ENCODE results near the gene JAML. TPM values are rescaled to one million over a fixed set of nuclear protein-coding genes. Genes with fewer than 3 reads are reported as not detected.

Gene JAML
- total RNA-seq, 1 donor from 2014 or later = not detected

DNA sequence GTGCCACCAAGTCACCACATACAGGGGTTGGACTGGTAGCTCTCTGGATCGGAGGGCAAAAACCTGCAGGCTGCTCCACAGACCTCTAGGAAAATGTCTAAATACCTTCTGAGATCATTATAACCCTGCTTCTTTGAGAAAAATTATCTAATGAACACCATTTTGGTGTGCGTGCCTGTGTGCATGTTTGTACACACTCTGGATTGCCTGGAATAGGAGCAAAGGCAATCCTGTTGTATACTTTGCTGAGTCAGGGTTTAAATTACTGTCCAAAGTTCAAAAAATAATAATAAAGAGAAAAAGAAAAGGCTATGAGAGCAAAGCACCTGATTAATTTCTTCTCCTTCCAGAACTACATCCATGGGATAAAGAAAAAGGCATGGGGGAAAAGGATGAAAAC lies 11.0 kb downstream of the JAML start:
- Mint-ChIP-seq H3K9me3 (ENCODE audit: unreplicated experiment) (no peaks in the 10 kb centered on the region), H3K36me3 (ENCODE audit: unreplicated experiment) (no peaks in the 10 kb centered on the region)

DNA sequence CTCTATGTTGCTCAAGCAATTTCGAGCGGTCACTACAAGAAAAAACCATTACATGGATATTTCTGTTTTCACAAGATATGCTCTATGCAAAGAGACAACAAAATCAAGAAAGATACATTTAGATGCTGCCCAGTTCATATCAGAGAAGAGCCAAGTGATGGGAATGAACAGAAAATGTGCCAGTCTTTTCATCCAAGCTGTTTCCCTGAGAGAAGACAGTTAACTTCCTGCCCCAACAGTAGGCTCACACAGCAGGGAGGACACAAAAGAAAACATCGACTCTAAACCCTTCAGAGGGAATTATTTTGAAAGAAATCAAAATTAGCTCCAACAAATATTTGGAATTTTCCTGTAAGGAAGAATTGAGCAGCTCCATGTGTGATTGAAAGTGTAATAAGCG lies 11.6 kb downstream of the JAML start:
- no peak overlapping the region for H3K4me3 Mint-ChIP-seq (ENCODE audit: unreplicated experiment)
- no peaks in the 10 kb centered on the region for H3K36me3 Mint-ChIP-seq (ENCODE audit: unreplicated experiment)

More for the DNA sequence above, 11.0 kb downstream of the JAML start:
- peaks cover 59% of the 10 kb centered on the region for H3K27me3 Mint-ChIP-seq (ENCODE audit: unreplicated experiment)
- H3K4me1 Mint-ChIP-seq (ENCODE audit: unreplicated experiment) = peaks cover 12% of the 10 kb centered on the region
- H3K4me3 Mint-ChIP-seq (ENCODE audit: unreplicated experiment) = no peak overlapping the region
- DNase-seq (ENCODE audit: extremely low spot score, unreplicated experiment) = no peak
- TF ChIP-seq, protein P1, sequence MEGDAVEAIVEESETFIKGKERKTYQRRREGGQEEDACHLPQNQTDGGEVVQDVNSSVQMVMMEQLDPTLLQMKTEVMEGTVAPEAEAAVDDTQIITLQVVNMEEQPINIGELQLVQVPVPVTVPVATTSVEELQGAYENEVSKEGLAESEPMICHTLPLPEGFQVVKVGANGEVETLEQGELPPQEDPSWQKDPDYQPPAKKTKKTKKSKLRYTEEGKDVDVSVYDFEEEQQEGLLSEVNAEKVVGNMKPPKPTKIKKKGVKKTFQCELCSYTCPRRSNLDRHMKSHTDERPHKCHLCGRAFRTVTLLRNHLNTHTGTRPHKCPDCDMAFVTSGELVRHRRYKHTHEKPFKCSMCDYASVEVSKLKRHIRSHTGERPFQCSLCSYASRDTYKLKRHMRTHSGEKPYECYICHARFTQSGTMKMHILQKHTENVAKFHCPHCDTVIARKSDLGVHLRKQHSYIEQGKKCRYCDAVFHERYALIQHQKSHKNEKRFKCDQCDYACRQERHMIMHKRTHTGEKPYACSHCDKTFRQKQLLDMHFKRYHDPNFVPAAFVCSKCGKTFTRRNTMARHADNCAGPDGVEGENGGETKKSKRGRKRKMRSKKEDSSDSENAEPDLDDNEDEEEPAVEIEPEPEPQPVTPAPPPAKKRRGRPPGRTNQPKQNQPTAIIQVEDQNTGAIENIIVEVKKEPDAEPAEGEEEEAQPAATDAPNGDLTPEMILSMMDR (IDR thresholded peaks at IDR 0.05) = no peak
- H3K27ac Mint-ChIP-seq (ENCODE audit: unreplicated experiment) = no peak overlapping the region

DNA sequence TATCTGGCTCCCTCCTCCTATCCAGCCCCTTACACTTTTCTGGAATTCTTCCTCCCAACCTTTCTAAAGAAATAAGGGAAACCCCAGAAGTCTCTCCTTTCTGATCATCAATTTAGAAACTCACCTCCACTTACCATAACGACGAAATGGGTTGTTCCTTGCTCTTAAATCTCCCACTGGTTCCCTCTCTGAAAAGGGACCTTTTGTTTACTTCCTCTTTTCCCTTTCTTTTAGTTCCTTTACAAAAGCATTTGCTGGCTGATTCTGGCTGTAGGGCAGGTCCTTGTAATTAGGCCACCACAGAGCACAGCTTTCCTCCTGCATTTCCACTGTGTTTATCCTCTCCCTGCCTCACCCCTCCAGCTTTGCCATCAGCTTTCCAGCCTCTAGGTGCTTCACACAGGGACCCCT lies 12.0 kb downstream of the JAML start:
- Mint-ChIP-seq H3K27me3 (ENCODE audit: unreplicated experiment) (peaks cover 64% of the 10 kb centered on the region), H3K27ac (ENCODE audit: unreplicated experiment) (no peak overlapping the region), H3K4me1 (ENCODE audit: unreplicated experiment) (peaks cover 12% of the 10 kb centered on the region), H3K36me3 (ENCODE audit: unreplicated experiment) (no peaks in the 10 kb centered on the region), H3K9me3 (ENCODE audit: unreplicated experiment) (no peaks in the 10 kb centered on the region), H3K4me3 (ENCODE audit: unreplicated experiment) (no peak overlapping the region)
- TF ChIP-seq, protein P1 (IDR thresholded peaks at IDR 0.05) = no peak
- no peak for DNase-seq (ENCODE audit: extremely low spot score, unreplicated experiment)

More for the DNA sequence above, 11.6 kb downstream of the JAML start:
- Mint-ChIP-seq H3K9me3 (ENCODE audit: unreplicated experiment) (no peaks in the 10 kb centered on the region), H3K27ac (ENCODE audit: unreplicated experiment) (no peak overlapping the region), H3K27me3 (ENCODE audit: unreplicated experiment) (peaks cover 60% of the 10 kb centered on the region), H3K4me1 (ENCODE audit: unreplicated experiment) (peaks cover 12% of the 10 kb centered on the region)
- no peak for DNase-seq (ENCODE audit: extremely low spot score, unreplicated experiment)
- TF ChIP-seq, protein P1 (IDR thresholded peaks at IDR 0.05) = no peak

DNA sequence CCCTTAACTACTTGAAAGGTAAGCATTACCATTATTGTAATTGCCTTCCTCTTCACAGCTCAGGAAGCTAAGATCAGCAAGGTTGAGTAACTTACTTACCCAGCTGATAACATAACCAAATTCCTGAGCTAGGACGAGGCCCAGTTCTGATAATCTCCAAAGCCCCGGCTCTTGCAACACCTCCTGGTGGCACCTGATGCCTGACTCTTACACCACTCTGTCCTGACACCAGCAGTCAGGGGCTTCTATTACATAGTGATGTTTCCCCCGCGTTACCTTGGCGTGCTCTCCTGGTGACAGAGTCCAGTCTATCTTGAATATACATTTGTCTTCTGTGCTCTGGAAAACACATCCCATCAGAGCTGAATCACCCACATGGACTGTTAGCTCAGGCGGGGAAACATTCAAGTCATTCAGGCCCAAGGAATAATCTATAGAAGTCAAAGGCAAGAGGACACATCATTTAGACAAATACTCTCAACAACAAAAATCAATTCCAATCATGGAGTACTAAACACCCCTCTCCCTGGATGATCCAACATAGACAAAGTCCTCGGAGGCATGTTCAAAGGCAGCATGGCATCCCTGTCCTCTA lies 12.6 kb downstream of the JAML start:
- Mint-ChIP-seq H3K4me3 (ENCODE audit: unreplicated experiment) (no peak overlapping the region), H3K27ac (ENCODE audit: unreplicated experiment) (no peak overlapping the region), H3K27me3 (ENCODE audit: unreplicated experiment) (peaks cover 66% of the 10 kb centered on the region), H3K9me3 (ENCODE audit: unreplicated experiment) (no peaks in the 10 kb centered on the region), H3K4me1 (ENCODE audit: unreplicated experiment) (peaks cover 12% of the 10 kb centered on the region), H3K36me3 (ENCODE audit: unreplicated experiment) (no peaks in the 10 kb centered on the region)
- DNase-seq (ENCODE audit: extremely low spot score, unreplicated experiment) = no peak
- TF ChIP-seq, protein P1 (IDR thresholded peaks at IDR 0.05) = no peak

DNA sequence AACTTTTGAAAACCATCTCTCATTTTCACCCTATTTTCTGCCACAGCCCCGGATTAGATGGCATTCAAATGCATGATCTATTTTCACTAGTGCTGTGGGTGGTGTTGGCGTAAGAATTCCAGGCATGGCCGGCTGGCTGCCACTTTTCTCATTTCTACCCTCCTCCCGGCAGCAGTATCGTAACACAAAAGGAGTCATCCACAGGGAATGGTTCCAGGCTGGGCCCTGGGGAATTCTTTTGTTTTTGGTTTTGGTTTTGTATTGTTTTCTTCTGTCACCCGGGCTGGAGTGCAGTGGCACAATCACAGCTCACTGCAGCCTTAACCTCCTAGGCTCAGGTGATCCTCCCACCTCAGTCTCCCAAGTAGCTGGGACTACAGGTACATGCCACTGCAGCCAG lies 13.8 kb downstream of the JAML start:
- H3K27ac Mint-ChIP-seq (ENCODE audit: unreplicated experiment) = no peak overlapping the region
- H3K9me3 Mint-ChIP-seq (ENCODE audit: unreplicated experiment) = no peaks in the 10 kb centered on the region
- H3K27me3 Mint-ChIP-seq (ENCODE audit: unreplicated experiment) = peaks cover 72% of the 10 kb centered on the region
- no peak for DNase-seq (ENCODE audit: extremely low spot score, unreplicated experiment)
- no peak overlapping the region for H3K4me3 Mint-ChIP-seq (ENCODE audit: unreplicated experiment)
- H3K4me1 Mint-ChIP-seq (ENCODE audit: unreplicated experiment) = peaks cover 12% of the 10 kb centered on the region
- TF ChIP-seq, protein P1 (IDR thresholded peaks at IDR 0.05) = no peak
- no peaks in the 10 kb centered on the region for H3K36me3 Mint-ChIP-seq (ENCODE audit: unreplicated experiment)
